ENCODE results near the gene SUN2.

The SUN2 gene

GRCh38 chr22:38717244-38717643 is 38.6 kb downstream of the SUN2 start:
- no peak overlapping the region for H3K4me3 ChIP-seq (ENCODE audit: low read length)
- DNase-seq (ENCODE audit: low read depth), result no peak
- no peak for TF ChIP-seq CTCF (conservative IDR thresholded peaks at IDR 0.05; ENCODE audit: low read depth, low read length)

- no peak overlapping the region for H3K4me3 ChIP-seq (ENCODE audit: low read length)
- TF ChIP-seq CTCF (conservative IDR thresholded peaks at IDR 0.05; ENCODE audit: low read depth, low read length), result no peak
- DNase-seq (ENCODE audit: low read depth), result no peak
Observed at GRCh38 chr22:38716826-38717225, 39.0 kb downstream of the SUN2 start.

GRCh38 chr22:38716271-38716670 is 39.5 kb downstream of the SUN2 start:
- no peak for TF ChIP-seq CTCF (conservative IDR thresholded peaks at IDR 0.05; ENCODE audit: low read depth, low read length)
- DNase-seq (ENCODE audit: low read depth), result no peak
- H3K4me3 ChIP-seq (ENCODE audit: low read length), result no peak overlapping the region

- H3K4me3 ChIP-seq (ENCODE audit: low read length), result no peak overlapping the region
- TF ChIP-seq CTCF (conservative IDR thresholded peaks at IDR 0.05; ENCODE audit: low read depth, low read length), result no peak
- no peak for DNase-seq (ENCODE audit: low read depth)
Observed at GRCh38 chr22:38715852-38716251, 39.9 kb downstream of the SUN2 start.

GRCh38 chr22:38715176-38715764 is 40.5 kb downstream of the SUN2 start:
- no peak for TF ChIP-seq CTCF (conservative IDR thresholded peaks at IDR 0.05; ENCODE audit: low read depth, low read length)
- no peak for DNase-seq (ENCODE audit: low read depth)

GRCh38 chr22:38713921-38714320 is 41.9 kb downstream of the SUN2 start:
- H3K4me3 ChIP-seq (ENCODE audit: low read length), result no peak overlapping the region
- TF ChIP-seq CTCF (conservative IDR thresholded peaks at IDR 0.05; ENCODE audit: low read depth, low read length), result no peak
- DNase-seq (ENCODE audit: low read depth), result no peak

More at GRCh38 chr22:38715176-38715764, 40.5 kb downstream of the SUN2 start:
- no peak overlapping the region for H3K4me3 ChIP-seq (ENCODE audit: low read length)

GRCh38 chr22:38712486-38713207 is 43.2 kb downstream of the SUN2 start:
- no peak for TF ChIP-seq CTCF (conservative IDR thresholded peaks at IDR 0.05; ENCODE audit: low read depth, low read length)
- H3K4me3 ChIP-seq (ENCODE audit: low read length), result no peak overlapping the region
- no peak for DNase-seq (ENCODE audit: low read depth)

Measured in retinal pigment epithelial cell (primary cell).